A549 (cell line): ENCODE measurements around the gene ARMC7. TPM values are rescaled to one million over a fixed set of nuclear protein-coding genes. Genes with fewer than 3 reads are reported as not detected.

Experiments used
- ATAC-seq, 2 experiments: fragments of 200-7000 bp in 1 of 2; fragments of >200 bp in 1 of 2; cut with Nextera tagmentation in 1 of 2; cut with Tn5 transposase in 1 of 2; 3 replicates each; pipeline versions ENCODE4 v1.8.0 to v1.9.1; 2018 to 2020; ENCODE audit warnings: mild to moderate bottlenecking in 1 of 2, moderate library complexity in 1 of 2
- CTCF ChIA-PET: fragments of 300-600 bp; sonication (Branson Sonifier 250); formaldehyde crosslinking; extraction: SDS; loops from one replicate; lab custom pipeline; 2021; ENCODE audit warnings: antibody characterized with exemption, inconsistent platforms; lab: Yijun Ruan, JAX
- POLR2A ChIA-PET: fragments of 350-600 bp; formaldehyde crosslinking; extraction: SDS; loops from one replicate; lab custom pipeline; 2021; ENCODE audit warnings: antibody characterized with exemption, inconsistent platforms; lab: Yijun Ruan, JAX
- DNase-seq, 2 experiments: peaks; one replicate each; pipeline versions ENCODE4 v3.0.0 to v3.0.0-alpha.2; 2011 to 2016; ENCODE audit warnings: low read depth in 1 of 2, low spot score in 1 of 2
- FAIRE-seq: peaks from 2 replicates; lab custom pipeline; 2011; peaks lifted over from hg19 to GRCh38; lab: Jason Lieb, UNC
- H3K27ac ChIP-seq, 2 experiments: fragments of >200 bp; sonication (Bioruptor Twin); formaldehyde crosslinking; 3 replicates each; pipeline ENCODE4 v1.5.1; 2016 to 2017
- H3K4me1 ChIP-seq: fragments of >200 bp; sonication (Bioruptor Twin); formaldehyde crosslinking; 3 replicates; pipeline ENCODE4 v1.6.1; 2016
- H3K4me2 ChIP-seq: fragments of >200 bp; sonication (Bioruptor Twin); formaldehyde crosslinking; 3 replicates; pipeline ENCODE4 v1.6.1; 2016
- H3K4me3 ChIP-seq: fragments of >200 bp; sonication (Bioruptor Twin); formaldehyde crosslinking; 3 replicates; pipeline ENCODE4 v1.5.1; 2016
- H3K9me3 ChIP-seq: fragments of >200 bp; sonication (Bioruptor Twin); formaldehyde crosslinking; 3 replicates; pipeline ENCODE4 v1.6.1; 2016
- BHLHE40 ChIP-seq: IDR thresholded peaks from 2 replicates; pipeline ENCODE4 v1.6.1; 2012; ENCODE audit warnings: low read depth, low read length, inconsistent platforms
- CBX2 ChIP-seq: fragments of 200-600 bp; sonication (generic); IDR thresholded peaks from 2 replicates; pipeline ENCODE4 v1.6.1; 2016; ENCODE audit warnings: low read depth, mild to moderate bottlenecking, borderline replicate concordance
- CHD2 ChIP-seq: fragments of 150-350 bp; IDR thresholded peaks from 2 replicates; pipeline ENCODE4 v1.6.1; 2014; ENCODE audit warnings: low read length; ENCODE audit not compliant: partially characterized antibody
- EHMT2 ChIP-seq: fragments of 200-600 bp; sonication (generic); IDR thresholded peaks from 2 replicates; pipeline ENCODE4 v1.6.1; 2016; ENCODE audit warnings: antibody characterized with exemption, low read depth, mild to moderate bottlenecking, moderate library complexity
- EP300 ChIP-seq, 2 experiments: fragments of >200 bp; sonication (Bioruptor Twin); formaldehyde crosslinking; IDR thresholded peaks; 2 replicates in 1 of 2; 3 replicates in 1 of 2; pipeline ENCODE4 v1.6.1; 2016 to 2017
- HEYL ChIP-seq: fragments of 250-450 bp; sonication (Bioruptor Pico); IDR thresholded peaks from 2 replicates; pipeline ENCODE4 v1.8.0; 2021; ENCODE audit warnings: mild to moderate bottlenecking, moderate library complexity
- JUNB ChIP-seq: fragments of >200 bp; sonication (Bioruptor Twin); formaldehyde crosslinking; IDR thresholded peaks from 2 replicates; pipeline ENCODE4 v1.6.1; 2016
- KDM1A ChIP-seq: fragments of 200-600 bp; sonication (generic); IDR thresholded peaks from 2 replicates; pipeline ENCODE4 v1.6.1; 2016; ENCODE audit warnings: low read depth, mild to moderate bottlenecking
- MAFK ChIP-seq: fragments of 450-650 bp; IDR thresholded peaks from 2 replicates; pipeline ENCODE4 v1.6.1; 2014; ENCODE audit not compliant: partially characterized antibody
- MAZ ChIP-seq: fragments of 150-350 bp; IDR thresholded peaks from 2 replicates; pipeline ENCODE4 v1.6.1; 2014; ENCODE audit warnings: antibody characterized with exemption, low read depth, low read length, borderline replicate concordance
- NFE2L2 ChIP-seq: fragments of 150-350 bp; conservative IDR thresholded peaks from 2 replicates; pipeline ENCODE4 v1.6.1; 2014; ENCODE audit warnings: low read length
- POLR2A ChIP-seq: IDR thresholded peaks from 2 replicates; pipeline ENCODE4 v1.6.1; 2012; ENCODE audit warnings: mild to moderate bottlenecking, low read length
- POLR2AphosphoS2 ChIP-seq: conservative IDR thresholded peaks from 2 replicates; pipeline ENCODE4 v1.6.1; 2012; ENCODE audit warnings: low read length, improper control_type of control experiment, inconsistent platforms
- RAD21 ChIP-seq, 2 experiments: fragments of >200 bp in 1 of 2; sonication (Bioruptor Twin) in 1 of 2; formaldehyde crosslinking in 1 of 2; IDR thresholded peaks in 1 of 2; conservative IDR thresholded peaks in 1 of 2; 2 replicates in 1 of 2; 3 replicates in 1 of 2; pipeline ENCODE4 v1.6.1; 2012 to 2018; ENCODE audit warnings: inconsistent platforms in 1 of 2
- RARB ChIP-seq: fragments of 250-450 bp; sonication (Bioruptor Pico); IDR thresholded peaks from 2 replicates; pipeline ENCODE4 v1.8.0; 2021; ENCODE audit warnings: mild to moderate bottlenecking, moderate library complexity
- RCOR1 ChIP-seq: fragments of 150-350 bp; IDR thresholded peaks from 2 replicates; pipeline ENCODE4 v1.6.1; 2014; ENCODE audit warnings: antibody characterized with exemption, low read length, low read depth
- RFX5 ChIP-seq: fragments of 450-650 bp; IDR thresholded peaks from 2 replicates; pipeline ENCODE4 v1.7.1; 2014; ENCODE audit warnings: antibody characterized with exemption, mild to moderate bottlenecking, moderate library complexity
- RNF2 ChIP-seq: fragments of 200-600 bp; sonication (generic); IDR thresholded peaks from 2 replicates; pipeline ENCODE4 v1.6.1; 2016; ENCODE audit warnings: low read depth, mild to moderate bottlenecking, antibody characterized with exemption, moderate library complexity, borderline replicate concordance
- TFCP2L1 ChIP-seq: fragments of 250-450 bp; sonication (Bioruptor Pico); IDR thresholded peaks from 2 replicates; pipeline ENCODE4 v1.5.0; 2021; ENCODE audit warnings: mild to moderate bottlenecking
- ZC3H11A ChIP-seq: fragments of 450-650 bp; IDR thresholded peaks from 2 replicates; pipeline ENCODE4 v1.6.1; 2014; ENCODE audit warnings: antibody characterized with exemption, mild to moderate bottlenecking
- WGBS: methylation state at CpG from one replicate; pipeline ENCODE4 v1.1.6; 2017; ENCODE audit errors: missing lambda C conversion rate; 5-methylcytosine and 5-hydroxymethylcytosine counted together
- polyA plus RNA-seq, 4 experiments: library from polyadenylated mRNA; depleted of rRNA in 3 of 4; stranded (reverse); fragments of >200 nt; fragmentation: RNase III in 1 of 4; extraction: RNeasy Plus Mini Kit Qiagen cat#74134 plus additional on column Dnase treatment in 1 of 4; gene quantifications; 2 replicates in 3 of 4; 3 replicates in 1 of 4; pipeline ENCODE4 v1.2.3, GENCODE V29; 2011 to 2017
- TF ChIP-seq, protein P1 (sequence below): fragments of 200-600 bp; sonication (generic); IDR thresholded peaks from 2 replicates; pipeline ENCODE4 v1.6.1; 2016; ENCODE audit warnings: antibody characterized with exemption, mild to moderate bottlenecking, moderate library complexity

ARMC7 gene
- polyA plus RNA-seq, 2 of the 4 experiments (the other 2 are of a cell fraction): 8.5 to 12.6 TPM

DNA sequence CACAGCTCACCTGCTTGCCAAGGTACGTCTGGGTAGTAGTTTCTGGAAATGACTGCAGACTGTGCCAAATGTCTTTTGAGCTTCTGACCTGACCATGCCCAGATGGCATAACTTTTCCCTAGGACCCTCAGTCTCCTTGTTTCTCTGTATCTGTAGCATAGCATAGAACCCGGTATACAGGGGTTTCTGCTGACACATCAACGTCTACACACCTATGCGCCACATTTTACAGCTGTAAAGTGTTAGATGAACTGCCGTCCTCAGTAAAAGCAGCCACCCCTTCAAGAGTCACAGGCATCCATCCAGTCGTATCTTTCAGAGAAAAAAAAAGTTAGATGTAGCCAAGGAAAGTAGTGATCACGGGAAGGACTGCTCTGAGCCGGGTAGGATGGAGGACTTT, 45.3 kb upstream of the ARMC7 start:
- FAIRE-seq: no peak
- 90% methylated on average over 8 of the region's 8 CpGs for WGBS
- POLR2A ChIA-PET: no interaction called here

GRCh38 chr17:75064867-75065561, 44.8 kb upstream of the ARMC7 start:
- Histone ChIP-seq H3K4me1 (0 out of 3 replicates have a peak, but pooled peaks cover 1% of the 10 kb centered on the region), H3K4me3 (no peak overlapping the region), H3K9me3 (no peaks in the 10 kb centered on the region), H3K27ac (no peak overlapping the region), H3K4me2 (no peak overlapping the region)
- ATAC-seq: no peak; a peak in 1 of 6 replicates
- WGBS: 91% methylated on average over 18 of the region's 18 CpGs
- CTCF ChIA-PET: interaction anchor here (0.7 to 81.8 kb wide), 10 partner anchors 11 to 173 kb away, joined by 3 to 3429 read pairs (median 3); partner anchors contain the start of genes ARMC7, CDR2L, MRPL58 and NT5C
- FAIRE-seq: no peak
- POLR2A ChIA-PET: no interaction called here
- DNase-seq: no peak
- TF ChIP-seq MAZ (no peak), RCOR1 (no peak), JUNB (no peak), RNF2 (no peak), RAD21 (conservative IDR thresholded peaks at IDR 0.05 in 1 of 2, IDR thresholded peaks at IDR 0.05 in 1 of 2) (0 out of 5 replicates have a peak, but pooled peaks of 1 of the 2 experiments have one; percentile 3), NFE2L2 (no peak), RARB (no peak), POLR2A (no peak)

More for the DNA sequence above, 45.3 kb upstream of the ARMC7 start:
- ATAC-seq: no peak
- H3K27ac ChIP-seq: no peak overlapping the region
- CTCF ChIA-PET: interaction anchor here (0.7 to 81.8 kb wide), 10 partner anchors 10 to 174 kb away, joined by 3 to 3429 read pairs (median 3); partner anchors contain the start of genes ARMC7, CDR2L, MRPL58 and NT5C
- H3K9me3 ChIP-seq: no peaks in the 10 kb centered on the region
- no peak for DNase-seq
- no peak overlapping the region for H3K4me2 ChIP-seq
- no peaks in the 10 kb centered on the region for H3K4me1 ChIP-seq
- no peak overlapping the region for H3K4me3 ChIP-seq
- TF ChIP-seq MAFK (peak; percentile 59), TFCP2L1 (no peak)
- TF ChIP-seq, all 56 proteins: peak for 1

DNA sequence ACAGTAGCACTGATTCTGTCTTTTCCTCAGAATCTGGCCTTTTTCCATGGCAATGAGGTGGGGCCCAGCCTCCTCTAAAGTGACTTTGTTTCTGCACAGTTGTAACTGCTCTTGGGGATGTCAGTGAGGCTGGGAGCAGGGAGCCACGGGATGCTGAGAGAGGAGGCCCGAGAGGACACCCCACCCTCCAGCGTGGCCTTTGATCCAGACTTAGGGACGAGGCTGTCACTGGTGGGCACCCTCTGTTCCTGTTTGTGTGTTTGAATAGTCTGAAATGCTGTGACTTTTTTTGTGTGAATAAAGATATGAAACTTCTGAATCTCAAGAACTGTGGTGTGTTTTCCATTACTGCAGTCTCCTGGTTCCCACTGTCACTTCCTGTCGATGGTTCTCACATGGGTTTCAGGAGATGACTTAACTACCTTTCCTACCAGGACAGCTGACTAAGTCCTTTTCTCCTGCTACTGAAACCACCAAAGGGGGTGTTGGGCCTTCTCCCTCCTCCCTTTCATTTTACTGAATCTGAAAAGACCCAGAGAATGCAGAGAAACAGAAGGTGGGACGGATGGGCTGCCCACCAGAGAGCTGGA, 44.1 kb upstream of the ARMC7 start:
- Histone ChIP-seq H3K27ac (no peak overlapping the region), H3K4me2 (no peak overlapping the region), H3K4me3 (no peak overlapping the region), H3K4me1 (0 out of 3 replicates have a peak, but pooled peaks cover 3% of the 10 kb centered on the region), H3K9me3 (no peaks in the 10 kb centered on the region)
- no peak for FAIRE-seq
- WGBS: 82% methylated on average over 6 of the region's 6 CpGs
- TF ChIP-seq BHLHE40: no peak
- no peak for TF ChIP-seq CHD2
- TF ChIP-seq, protein P1, sequence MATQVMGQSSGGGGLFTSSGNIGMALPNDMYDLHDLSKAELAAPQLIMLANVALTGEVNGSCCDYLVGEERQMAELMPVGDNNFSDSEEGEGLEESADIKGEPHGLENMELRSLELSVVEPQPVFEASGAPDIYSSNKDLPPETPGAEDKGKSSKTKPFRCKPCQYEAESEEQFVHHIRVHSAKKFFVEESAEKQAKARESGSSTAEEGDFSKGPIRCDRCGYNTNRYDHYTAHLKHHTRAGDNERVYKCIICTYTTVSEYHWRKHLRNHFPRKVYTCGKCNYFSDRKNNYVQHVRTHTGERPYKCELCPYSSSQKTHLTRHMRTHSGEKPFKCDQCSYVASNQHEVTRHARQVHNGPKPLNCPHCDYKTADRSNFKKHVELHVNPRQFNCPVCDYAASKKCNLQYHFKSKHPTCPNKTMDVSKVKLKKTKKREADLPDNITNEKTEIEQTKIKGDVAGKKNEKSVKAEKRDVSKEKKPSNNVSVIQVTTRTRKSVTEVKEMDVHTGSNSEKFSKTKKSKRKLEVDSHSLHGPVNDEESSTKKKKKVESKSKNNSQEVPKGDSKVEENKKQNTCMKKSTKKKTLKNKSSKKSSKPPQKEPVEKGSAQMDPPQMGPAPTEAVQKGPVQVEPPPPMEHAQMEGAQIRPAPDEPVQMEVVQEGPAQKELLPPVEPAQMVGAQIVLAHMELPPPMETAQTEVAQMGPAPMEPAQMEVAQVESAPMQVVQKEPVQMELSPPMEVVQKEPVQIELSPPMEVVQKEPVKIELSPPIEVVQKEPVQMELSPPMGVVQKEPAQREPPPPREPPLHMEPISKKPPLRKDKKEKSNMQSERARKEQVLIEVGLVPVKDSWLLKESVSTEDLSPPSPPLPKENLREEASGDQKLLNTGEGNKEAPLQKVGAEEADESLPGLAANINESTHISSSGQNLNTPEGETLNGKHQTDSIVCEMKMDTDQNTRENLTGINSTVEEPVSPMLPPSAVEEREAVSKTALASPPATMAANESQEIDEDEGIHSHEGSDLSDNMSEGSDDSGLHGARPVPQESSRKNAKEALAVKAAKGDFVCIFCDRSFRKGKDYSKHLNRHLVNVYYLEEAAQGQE: no peak
- no peak for TF ChIP-seq MAZ
- no peak for TF ChIP-seq RCOR1
- TF ChIP-seq POLR2AphosphoS2: no peak
- no peak for TF ChIP-seq KDM1A
- TF ChIP-seq CBX2: no peak
- TF ChIP-seq ZC3H11A: no peak
- TF ChIP-seq HEYL (CRISPR knock-in tag): no peak
- no peak for TF ChIP-seq EHMT2
- TF ChIP-seq EP300 (IDR thresholded peaks at IDR 0.05): no peak
- no peak for TF ChIP-seq TFCP2L1
- no peak for TF ChIP-seq RAD21 (conservative IDR thresholded peaks at IDR 0.05 in 1 of 2, IDR thresholded peaks at IDR 0.05 in 1 of 2)
- no peak for TF ChIP-seq RFX5
- no peak for TF ChIP-seq MAFK
- no peak for ATAC-seq
- CTCF ChIA-PET: interaction anchor here (0.6 to 81.8 kb wide), 6 partner anchors 6 to 175 kb away, joined by 3 to 3429 read pairs (median 50); partner anchors contain the start of genes ARMC7, NT5C and SLC16A5
- POLR2A ChIA-PET: no interaction called here
- DNase-seq: no peak
